Fibroblast of pulmonary artery (primary cell): ENCODE results near the gene GZMM.

Experiments used
- DNase-seq: peaks from one replicate; pipeline ENCODE4 v3.0.0-alpha.2; 2010; ENCODE audit warnings: low read depth
- H3K4me3 ChIP-seq: replicated peaks from 2 replicates; pipeline ENCODE4 v1.5.1; 2011; ENCODE audit warnings: low read depth, mild to moderate bottlenecking, control low read depth, low read length, moderate library complexity
- CTCF ChIP-seq: IDR thresholded peaks from 2 replicates; pipeline ENCODE4 v1.5.1; 2011; ENCODE audit warnings: mild to moderate bottlenecking, control low read depth, low read length, inconsistent platforms; ENCODE audit errors: missing control alignments

GZMM gene

GRCh38 chr19:531753-532560 lies 11.9 kb upstream of the GZMM start, which contains the start of gene CDC34:
Gene CDC34 (plus strand): TSS chr19:531760. CDS start chr19:531932, 172 bp downstream.
- H3K4me3 ChIP-seq = peak within 1 kb of the TSS; percentile 85
- DNase-seq = no peak

GRCh38 chr19:532561-533363 lies 11.1 kb upstream of the GZMM start:
- peak; percentile 61 for TF ChIP-seq CTCF
- peak overlapping the region; percentile 85 for H3K4me3 ChIP-seq
- DNase-seq = peak; percentile 73

More at GRCh38 chr19:531753-532560, 11.9 kb upstream of the GZMM start, which contains the start of gene CDC34:
- TF ChIP-seq CTCF = no peak

- no peak for TF ChIP-seq CTCF
- DNase-seq = no peak
- peak overlapping the region; percentile 85 for H3K4me3 ChIP-seq
Observed at GRCh38 chr19:533364-534058, 10.3 kb upstream of the GZMM start.

- DNase-seq = no peak
- TF ChIP-seq CTCF = no peak
- H3K4me3 ChIP-seq = peak overlapping the region; percentile 85
Observed at GRCh38 chr19:534088-534487, 9.8 kb upstream of the GZMM start.

DNA sequence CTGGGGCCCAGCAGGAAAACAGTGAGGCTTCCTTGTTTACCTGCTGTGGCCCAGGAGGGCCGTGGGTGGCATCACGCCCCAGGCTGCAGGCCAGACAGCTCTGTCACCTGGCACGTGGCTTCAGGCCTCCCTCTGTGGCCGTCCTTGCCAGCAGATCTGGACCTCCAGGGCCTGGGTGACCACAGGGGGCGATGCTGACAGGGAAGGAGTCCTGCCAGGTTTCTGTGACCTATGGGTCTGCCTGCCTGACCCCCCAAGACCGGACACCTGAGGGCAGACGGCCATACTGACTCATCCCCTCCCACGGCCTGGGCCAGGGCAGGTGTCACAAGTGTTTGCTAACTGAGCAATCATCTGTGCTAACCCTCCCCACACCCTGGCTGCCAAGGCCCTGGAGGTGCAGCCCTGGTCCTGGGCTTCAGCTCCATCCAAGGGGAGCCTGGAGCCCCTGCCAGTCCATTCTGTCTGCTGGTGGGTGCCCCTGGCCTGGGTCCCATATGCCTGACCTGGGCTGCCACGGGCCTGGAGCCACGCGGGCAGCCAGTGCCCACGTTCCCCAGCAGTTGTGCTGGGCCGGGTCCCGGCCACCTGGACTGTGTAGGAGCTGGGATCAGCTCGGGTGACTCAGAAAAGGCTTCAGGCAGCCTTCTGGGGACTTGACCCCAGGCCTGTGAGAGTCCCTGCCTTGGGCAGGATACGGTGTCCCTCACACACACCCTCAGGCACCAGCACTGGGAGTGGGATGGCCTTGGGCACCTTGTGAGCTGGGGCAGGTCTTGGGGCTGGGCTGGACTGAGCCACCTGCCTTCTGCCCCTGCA lies 8.6 kb upstream of the GZMM start:
- no peak overlapping the region for H3K4me3 ChIP-seq

More for the DNA sequence above, 8.6 kb upstream of the GZMM start:
- no peak for TF ChIP-seq CTCF
- DNase-seq = no peak
